ENCODE results near the gene ARHGAP26. TPM values are rescaled to one million over a fixed set of nuclear protein-coding genes. Genes with fewer than 3 reads are reported as not detected.
A peak's percentile ranks its signal among the peaks of the same experiment; 100 is the strongest.

Gene ARHGAP26
- polyA plus RNA-seq, 3 donors, result 26.5 to 56.8 (median 28.7) TPM

DNA sequence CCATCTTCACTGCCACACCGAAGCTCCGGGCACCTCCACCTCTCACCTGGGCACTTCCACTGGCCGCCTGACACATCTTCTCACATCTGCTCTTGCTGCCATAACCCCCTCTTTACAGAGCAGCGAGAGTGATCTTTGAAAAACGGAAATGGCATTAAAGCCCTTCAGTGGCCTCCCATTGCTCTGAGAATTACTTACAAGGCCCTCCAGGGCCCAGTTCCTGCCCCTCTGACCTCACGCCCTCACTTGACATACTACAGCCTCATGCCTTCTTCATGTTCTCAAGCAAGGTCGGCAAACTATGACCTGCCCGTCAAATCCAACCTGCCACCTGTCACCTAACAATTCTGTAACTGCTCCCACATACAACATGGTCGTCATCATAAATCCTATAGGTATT is 446.0 kb downstream of the ARHGAP26 start:
- H3K36me3 ChIP-seq (replicated peaks in 1 of 2; ENCODE audit: control insufficient read depth in 1 of 2, insufficient read depth in 2 of 2, low read length in 2 of 2), result peaks cover 27 to 64% of the 10 kb centered on the region in 2 donors
- Mint-ChIP-seq H3K27me3 (ENCODE audit: low read depth in 3 of 3) (peaks cover 0 to 4% (median 1%) of the 10 kb centered on the region in 3 donors), H3K27ac (peak overlapping the region in 6 of 7 donors; percentile 36 to 87 (median 62)), H3K9me3 (no peaks in the 10 kb centered on the region), H3K4me1 (peaks cover 65% of the 10 kb centered on the region), H3K4me3 (no peak overlapping the region), H3K36me3 (peaks cover 71 to 86% of the 10 kb centered on the region in 2 donors)
- H3K27ac ChIP-seq (ENCODE audit: low read depth in 1 of 2, low read length in 2 of 2), result peak overlapping the region in 1 of 2 donors; percentile 55
- H3K79me2 ChIP-seq (ENCODE audit: insufficient read depth, low read length), result no peaks in the 10 kb centered on the region
- no peak overlapping the region for H2AFZ ChIP-seq (ENCODE audit: insufficient read depth, low read depth, low read length, poor library complexity, severe bottlenecking)
- H3K4me1 ChIP-seq (ENCODE audit: control insufficient read depth in 1 of 2, insufficient read depth in 2 of 2, low read length in 2 of 2), result peaks cover 38 to 46% of the 10 kb centered on the region in 2 donors
- no peak overlapping the region for H3K4me2 ChIP-seq (replicated peaks; ENCODE audit: extremely low read depth, low read length, poor library complexity, severe bottlenecking)
- H3K27me3 ChIP-seq (ENCODE audit: control insufficient read depth in 2 of 2, insufficient read depth in 2 of 2, low read length in 2 of 2), result no peaks in the 10 kb centered on the region
- TF ChIP-seq CTCF (IDR thresholded peaks at IDR 0.05), result no peak
- H4K20me1 ChIP-seq (ENCODE audit: insufficient read depth, low read length), result peaks cover 44% of the 10 kb centered on the region
- H3K9me3 ChIP-seq (replicated peaks in 1 of 2; ENCODE audit: control insufficient read depth in 1 of 2, insufficient read depth in 1 of 2, low read length in 2 of 2), result no peaks in the 10 kb centered on the region
- no peak overlapping the region for H3K9ac ChIP-seq (ENCODE audit: insufficient read depth, low read length, poor library complexity, severe bottlenecking)
- 97% methylated on average over 5 of the region's 9 CpGs for WGBS (ENCODE audit: insufficient coverage)
- no peak for DNase-seq
- intact Hi-C loops (cut with micrococcal nuclease), result loop anchor here in 1 of 2 donors (10.0 kb wide), 1 partner anchor 49 kb away; no protein-coding TSS in a partner anchor
- H3K4me3 ChIP-seq (replicated peaks in 1 of 3; ENCODE audit: low read depth in 2 of 3, low read length in 3 of 3), result no peak overlapping the region

GRCh38 chr5:143217065-143217803 is 447.1 kb downstream of the ARHGAP26 start:
- H3K9me3 ChIP-seq (replicated peaks in 1 of 2; ENCODE audit: control insufficient read depth in 1 of 2, insufficient read depth in 1 of 2, low read length in 2 of 2), result no peaks in the 10 kb centered on the region
- H3K27ac ChIP-seq (ENCODE audit: low read depth in 1 of 2, low read length in 2 of 2), result peak overlapping the region in 1 of 2 donors; percentile 55
- H3K9me3 Mint-ChIP-seq, result no peaks in the 10 kb centered on the region
- WGBS (ENCODE audit: insufficient coverage), result 80% methylated on average over 5 of the region's 10 CpGs
- H3K36me3 ChIP-seq (replicated peaks in 1 of 2; ENCODE audit: control insufficient read depth in 1 of 2, insufficient read depth in 2 of 2, low read length in 2 of 2), result peaks cover 27 to 59% of the 10 kb centered on the region in 2 donors
- no peak overlapping the region for H3K4me3 ChIP-seq (replicated peaks in 1 of 3; ENCODE audit: low read depth in 2 of 3, low read length in 3 of 3)
- H3K27me3 ChIP-seq (ENCODE audit: control insufficient read depth in 2 of 2, insufficient read depth in 2 of 2, low read length in 2 of 2), result no peaks in the 10 kb centered on the region
- peak; percentile 32 to 75 (median 54) for DNase-seq
- H3K4me2 ChIP-seq (replicated peaks; ENCODE audit: extremely low read depth, low read length, poor library complexity, severe bottlenecking), result no peak overlapping the region
- H3K79me2 ChIP-seq (ENCODE audit: insufficient read depth, low read length), result no peaks in the 10 kb centered on the region
- H4K20me1 ChIP-seq (ENCODE audit: insufficient read depth, low read length), result peaks cover 54% of the 10 kb centered on the region
- peaks cover 68 to 81% of the 10 kb centered on the region in 2 donors for H3K36me3 Mint-ChIP-seq
- H3K4me1 Mint-ChIP-seq, result peaks cover 75% of the 10 kb centered on the region
- intact Hi-C loops (cut with micrococcal nuclease), result loop anchor here in 1 of 2 donors (10.0 kb wide), 1 partner anchor 48 kb away; no protein-coding TSS in a partner anchor
- H3K4me3 Mint-ChIP-seq, result no peak overlapping the region
- peaks cover 48 to 56% of the 10 kb centered on the region in 2 donors for H3K4me1 ChIP-seq (ENCODE audit: control insufficient read depth in 1 of 2, insufficient read depth in 2 of 2, low read length in 2 of 2)
- H3K27me3 Mint-ChIP-seq (ENCODE audit: low read depth in 3 of 3), result peaks cover 0 to 4% (median 0%) of the 10 kb centered on the region in 3 donors
- H3K9ac ChIP-seq (ENCODE audit: insufficient read depth, low read length, poor library complexity, severe bottlenecking), result no peak overlapping the region
- H3K27ac Mint-ChIP-seq, result peak overlapping the region; percentile 23 to 81 (median 68)
- no peak for TF ChIP-seq CTCF (IDR thresholded peaks at IDR 0.05)
- H2AFZ ChIP-seq (ENCODE audit: insufficient read depth, low read depth, low read length, poor library complexity, severe bottlenecking), result no peak overlapping the region
